ENCODE results near the gene CPEB3.

DNA sequence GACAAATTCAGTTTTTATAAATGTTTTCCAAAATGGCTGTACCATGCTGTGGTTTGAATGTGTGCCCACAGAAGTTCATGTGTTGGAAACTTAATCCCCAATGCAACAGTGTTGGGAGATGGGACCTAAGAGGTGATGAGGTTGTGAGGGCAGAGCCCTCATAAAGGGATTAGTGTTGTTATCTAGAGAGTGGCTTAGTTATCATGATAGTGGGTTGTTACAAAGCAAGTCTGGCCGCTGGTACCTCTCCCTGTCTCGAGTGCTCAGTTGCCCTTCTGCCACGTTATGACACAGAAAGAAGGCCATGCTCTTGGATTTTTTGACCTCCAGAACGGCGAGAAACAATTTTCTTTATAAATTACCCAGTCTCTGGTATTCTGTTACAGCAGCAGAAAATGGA, 248.3 kb downstream of the CPEB3 start:
- TF ChIP-seq, protein P1, sequence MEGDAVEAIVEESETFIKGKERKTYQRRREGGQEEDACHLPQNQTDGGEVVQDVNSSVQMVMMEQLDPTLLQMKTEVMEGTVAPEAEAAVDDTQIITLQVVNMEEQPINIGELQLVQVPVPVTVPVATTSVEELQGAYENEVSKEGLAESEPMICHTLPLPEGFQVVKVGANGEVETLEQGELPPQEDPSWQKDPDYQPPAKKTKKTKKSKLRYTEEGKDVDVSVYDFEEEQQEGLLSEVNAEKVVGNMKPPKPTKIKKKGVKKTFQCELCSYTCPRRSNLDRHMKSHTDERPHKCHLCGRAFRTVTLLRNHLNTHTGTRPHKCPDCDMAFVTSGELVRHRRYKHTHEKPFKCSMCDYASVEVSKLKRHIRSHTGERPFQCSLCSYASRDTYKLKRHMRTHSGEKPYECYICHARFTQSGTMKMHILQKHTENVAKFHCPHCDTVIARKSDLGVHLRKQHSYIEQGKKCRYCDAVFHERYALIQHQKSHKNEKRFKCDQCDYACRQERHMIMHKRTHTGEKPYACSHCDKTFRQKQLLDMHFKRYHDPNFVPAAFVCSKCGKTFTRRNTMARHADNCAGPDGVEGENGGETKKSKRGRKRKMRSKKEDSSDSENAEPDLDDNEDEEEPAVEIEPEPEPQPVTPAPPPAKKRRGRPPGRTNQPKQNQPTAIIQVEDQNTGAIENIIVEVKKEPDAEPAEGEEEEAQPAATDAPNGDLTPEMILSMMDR (IDR thresholded peaks at IDR 0.05), result no peak
- TF ChIP-seq CHD2 (IDR thresholded peaks at IDR 0.05; ENCODE audit: low read length, partially characterized antibody) (no peak), JUN (IDR thresholded peaks at IDR 0.05) (no peak), PHF8 (IDR thresholded peaks at IDR 0.05; ENCODE audit: borderline replicate concordance, low read depth) (no peak), RCOR1 (IDR thresholded peaks at IDR 0.05; ENCODE audit: low read depth, low read length) (no peak), POLR2A (IDR thresholded peaks at IDR 0.05; ENCODE audit: low read length) (no peak), TP53 (CRISPR knock-in tag; IDR thresholded peaks at IDR 0.05) (no peak)
- TF ChIP-seq, protein P2, sequence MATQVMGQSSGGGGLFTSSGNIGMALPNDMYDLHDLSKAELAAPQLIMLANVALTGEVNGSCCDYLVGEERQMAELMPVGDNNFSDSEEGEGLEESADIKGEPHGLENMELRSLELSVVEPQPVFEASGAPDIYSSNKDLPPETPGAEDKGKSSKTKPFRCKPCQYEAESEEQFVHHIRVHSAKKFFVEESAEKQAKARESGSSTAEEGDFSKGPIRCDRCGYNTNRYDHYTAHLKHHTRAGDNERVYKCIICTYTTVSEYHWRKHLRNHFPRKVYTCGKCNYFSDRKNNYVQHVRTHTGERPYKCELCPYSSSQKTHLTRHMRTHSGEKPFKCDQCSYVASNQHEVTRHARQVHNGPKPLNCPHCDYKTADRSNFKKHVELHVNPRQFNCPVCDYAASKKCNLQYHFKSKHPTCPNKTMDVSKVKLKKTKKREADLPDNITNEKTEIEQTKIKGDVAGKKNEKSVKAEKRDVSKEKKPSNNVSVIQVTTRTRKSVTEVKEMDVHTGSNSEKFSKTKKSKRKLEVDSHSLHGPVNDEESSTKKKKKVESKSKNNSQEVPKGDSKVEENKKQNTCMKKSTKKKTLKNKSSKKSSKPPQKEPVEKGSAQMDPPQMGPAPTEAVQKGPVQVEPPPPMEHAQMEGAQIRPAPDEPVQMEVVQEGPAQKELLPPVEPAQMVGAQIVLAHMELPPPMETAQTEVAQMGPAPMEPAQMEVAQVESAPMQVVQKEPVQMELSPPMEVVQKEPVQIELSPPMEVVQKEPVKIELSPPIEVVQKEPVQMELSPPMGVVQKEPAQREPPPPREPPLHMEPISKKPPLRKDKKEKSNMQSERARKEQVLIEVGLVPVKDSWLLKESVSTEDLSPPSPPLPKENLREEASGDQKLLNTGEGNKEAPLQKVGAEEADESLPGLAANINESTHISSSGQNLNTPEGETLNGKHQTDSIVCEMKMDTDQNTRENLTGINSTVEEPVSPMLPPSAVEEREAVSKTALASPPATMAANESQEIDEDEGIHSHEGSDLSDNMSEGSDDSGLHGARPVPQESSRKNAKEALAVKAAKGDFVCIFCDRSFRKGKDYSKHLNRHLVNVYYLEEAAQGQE (IDR thresholded peaks at IDR 0.05), result no peak
